Measurements from ENCODE around the gene SYT2.

DNA sequence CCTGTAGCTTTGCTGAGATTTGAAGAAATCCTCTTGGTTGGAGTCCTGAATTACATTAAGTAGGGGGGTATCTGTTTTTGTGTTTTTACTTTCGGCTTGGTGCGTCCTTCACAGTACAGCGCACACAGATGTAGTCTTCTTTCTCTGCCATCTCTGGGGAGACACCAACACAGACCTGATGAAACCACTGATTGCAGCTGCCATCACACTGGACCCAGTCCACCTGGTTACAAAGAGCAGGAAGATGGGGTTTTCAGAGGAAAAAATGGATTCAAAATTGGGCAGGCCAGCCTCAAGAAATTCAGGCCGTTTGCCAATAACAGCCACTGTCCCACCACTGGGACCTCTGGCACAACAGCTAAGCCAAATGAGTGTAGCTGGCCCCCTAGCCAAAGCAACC, 18.7 kb upstream of the SYT2 start:
- TF ChIP-seq, protein P1, sequence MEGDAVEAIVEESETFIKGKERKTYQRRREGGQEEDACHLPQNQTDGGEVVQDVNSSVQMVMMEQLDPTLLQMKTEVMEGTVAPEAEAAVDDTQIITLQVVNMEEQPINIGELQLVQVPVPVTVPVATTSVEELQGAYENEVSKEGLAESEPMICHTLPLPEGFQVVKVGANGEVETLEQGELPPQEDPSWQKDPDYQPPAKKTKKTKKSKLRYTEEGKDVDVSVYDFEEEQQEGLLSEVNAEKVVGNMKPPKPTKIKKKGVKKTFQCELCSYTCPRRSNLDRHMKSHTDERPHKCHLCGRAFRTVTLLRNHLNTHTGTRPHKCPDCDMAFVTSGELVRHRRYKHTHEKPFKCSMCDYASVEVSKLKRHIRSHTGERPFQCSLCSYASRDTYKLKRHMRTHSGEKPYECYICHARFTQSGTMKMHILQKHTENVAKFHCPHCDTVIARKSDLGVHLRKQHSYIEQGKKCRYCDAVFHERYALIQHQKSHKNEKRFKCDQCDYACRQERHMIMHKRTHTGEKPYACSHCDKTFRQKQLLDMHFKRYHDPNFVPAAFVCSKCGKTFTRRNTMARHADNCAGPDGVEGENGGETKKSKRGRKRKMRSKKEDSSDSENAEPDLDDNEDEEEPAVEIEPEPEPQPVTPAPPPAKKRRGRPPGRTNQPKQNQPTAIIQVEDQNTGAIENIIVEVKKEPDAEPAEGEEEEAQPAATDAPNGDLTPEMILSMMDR (IDR thresholded peaks at IDR 0.05) = no peak
- TF ChIP-seq EZH2 (IDR thresholded peaks at IDR 0.05) (no peak), EZH2phosphoT487 (IDR thresholded peaks at IDR 0.05) (no peak)
